ENCODE data around the gene FOXO6.
A peak's percentile ranks its signal among the peaks of the same experiment; 100 is the strongest.

The FOXO6 gene

GRCh38 chr1:41411229-41411628 is 50.0 kb downstream of the FOXO6 start:
- DNase-seq = peak; percentile 19

- peak; percentile 26 for DNase-seq
Observed at GRCh38 chr1:41412748-41413147, 51.5 kb downstream of the FOXO6 start.

- DNase-seq = no peak
Observed at GRCh38 chr1:41413748-41414281, 52.6 kb downstream of the FOXO6 start.

GRCh38 chr1:41414296-41414695 is 53.1 kb downstream of the FOXO6 start:
- DNase-seq = no peak

- DNase-seq = no peak
Observed at GRCh38 chr1:41414716-41415306, 53.6 kb downstream of the FOXO6 start.

- peak; percentile 10 for DNase-seq
Observed at GRCh38 chr1:41416081-41416480, 54.8 kb downstream of the FOXO6 start.

- peak; percentile 58 for DNase-seq
Observed at GRCh38 chr1:41416552-41417334, 55.5 kb downstream of the FOXO6 start.

GRCh38 chr1:41417335-41417682 is 56.1 kb downstream of the FOXO6 start:
- DNase-seq = no peak

GRCh38 chr1:41417746-41418145 is 56.5 kb downstream of the FOXO6 start:
- DNase-seq = no peak

GRCh38 chr1:41418857-41419583 is 57.8 kb downstream of the FOXO6 start:
- no peak for DNase-seq

- no peak for DNase-seq
Observed at GRCh38 chr1:41419584-41420295, 58.5 kb downstream of the FOXO6 start.

GRCh38 chr1:41420351-41420750 is 59.1 kb downstream of the FOXO6 start:
- DNase-seq = no peak

GRCh38 chr1:41420860-41421259 is 59.6 kb downstream of the FOXO6 start:
- DNase-seq = no peak

- no peak for DNase-seq
Observed at GRCh38 chr1:41422306-41422705, 61.1 kb downstream of the FOXO6 start.

GRCh38 chr1:41423511-41424191 is 62.4 kb downstream of the FOXO6 start:
- DNase-seq = no peak

- no peak for DNase-seq
Observed at GRCh38 chr1:41424581-41425118, 63.4 kb downstream of the FOXO6 start.

- no peak for DNase-seq
Observed at GRCh38 chr1:41425369-41425768, 64.1 kb downstream of the FOXO6 start.

- DNase-seq = no peak
Observed at GRCh38 chr1:41426201-41426890, 65.1 kb downstream of the FOXO6 start.

- no peak for DNase-seq
Observed at GRCh38 chr1:41427122-41427913, 66.1 kb downstream of the FOXO6 start.

- no peak for DNase-seq
Observed at GRCh38 chr1:41427916-41428737, 66.9 kb downstream of the FOXO6 start.

Measured in NCI-H146 (cell line).